DOHH2 (cell line): Measurements from ENCODE around the gene PRDM16.

Experiments
- H3F3A ChIP-seq: fragments of 200-600 bp; sonication (generic), shearing (Covaris generic); 2 replicates; pipeline ENCODE4 v1.6.0; 2016; ENCODE audit warnings: antibody characterized with exemption, mild to moderate bottlenecking; ENCODE audit not compliant: control insufficient read depth, insufficient read depth
- H3K27ac ChIP-seq: fragments of 200-600 bp; sonication (generic); 2 replicates; pipeline ENCODE4 v1.5.1; 2014; ENCODE audit warnings: low read depth, mild to moderate bottlenecking, low read length, moderate library complexity
- H3K27me3 ChIP-seq: fragments of 200-600 bp; sonication (generic); 2 replicates; pipeline ENCODE4 v1.6.1; 2014; ENCODE audit warnings: mild to moderate bottlenecking, low read length, mixed read lengths; ENCODE audit not compliant: control insufficient read depth
- H3K36me3 ChIP-seq: fragments of 200-600 bp; sonication (generic); 2 replicates; pipeline ENCODE4 v1.6.1; 2014; ENCODE audit warnings: mild to moderate bottlenecking, low read length, moderate library complexity, mixed read lengths; ENCODE audit not compliant: control insufficient read depth
- H3K4me1 ChIP-seq: fragments of 200-600 bp; sonication (generic); 2 replicates; pipeline ENCODE4 v1.6.1; 2014; ENCODE audit warnings: mild to moderate bottlenecking, low read length, mixed read lengths; ENCODE audit not compliant: control insufficient read depth
- H3K4me2 ChIP-seq: fragments of 200-600 bp; sonication (generic); 2 replicates; pipeline ENCODE4 v1.6.0; 2014; ENCODE audit warnings: mild to moderate bottlenecking, low read length, moderate library complexity
- H3K4me3 ChIP-seq: fragments of 200-600 bp; sonication (generic); 2 replicates; pipeline ENCODE4 v1.5.1; 2014; ENCODE audit warnings: mild to moderate bottlenecking, low read length, mixed read lengths
- H3K79me2 ChIP-seq: fragments of 200-600 bp; sonication (generic); 2 replicates; pipeline ENCODE4 v1.6.1; 2014; ENCODE audit warnings: mild to moderate bottlenecking, low read length, mixed read lengths; ENCODE audit not compliant: control insufficient read depth
- H3K9me2 ChIP-seq: fragments of 200-600 bp; sonication (generic); replicated peaks from 2 replicates; pipeline ENCODE4 v1.6.1; 2014; ENCODE audit warnings: mild to moderate bottlenecking, low read length, mixed read lengths; ENCODE audit not compliant: control insufficient read depth
- H3K9me3 ChIP-seq: fragments of 200-600 bp; sonication (generic); 2 replicates; pipeline ENCODE4 v1.6.1; 2014; ENCODE audit warnings: antibody characterized with exemption, low read length, mixed read lengths; ENCODE audit not compliant: control insufficient read depth, insufficient read depth
- H4K20me1 ChIP-seq: fragments of 200-600 bp; sonication (generic); 2 replicates; pipeline ENCODE4 v1.6.0; 2014; ENCODE audit warnings: low read depth, mild to moderate bottlenecking, antibody characterized with exemption, low read length, moderate library complexity; ENCODE audit not compliant: control insufficient read depth, insufficient read depth
- EZH2phosphoT487 ChIP-seq: fragments of 200-600 bp; sonication (generic); IDR thresholded peaks from 2 replicates; pipeline ENCODE4 v1.6.1; 2017; ENCODE audit warnings: borderline replicate concordance, mild to moderate bottlenecking, antibody characterized with exemption, low read length, moderate library complexity, mixed read lengths
- TF ChIP-seq, protein P1 (sequence below): fragments of 200-600 bp; sonication (generic); IDR thresholded peaks from one replicate; pipeline ENCODE4 v1.5.1; 2014; ENCODE audit warnings: antibody characterized with exemption, mild to moderate bottlenecking, low read depth, low read length; ENCODE audit not compliant: poor library complexity, severe bottlenecking

Gene PRDM16

DNA sequence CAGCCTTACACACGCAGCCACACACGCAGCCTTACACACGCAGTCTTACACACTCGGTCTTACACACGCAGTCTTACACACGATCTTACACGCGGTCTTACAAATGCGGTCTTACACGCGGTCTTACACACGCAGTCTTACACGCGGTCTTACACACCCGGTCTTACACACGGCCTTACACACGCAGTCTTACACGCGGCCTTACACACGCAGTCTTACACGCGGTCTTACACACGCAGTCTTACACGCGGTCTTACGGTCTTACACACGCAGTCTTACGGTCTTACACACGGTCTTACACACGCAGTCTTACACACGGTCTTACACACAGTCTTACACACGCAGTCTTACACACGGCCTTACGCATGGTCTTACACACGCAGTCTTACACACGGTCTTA lies 111.9 kb downstream of the PRDM16 start:
- no peaks in the 10 kb centered on the region for H4K20me1 ChIP-seq
- no peak for TF ChIP-seq EZH2phosphoT487
- TF ChIP-seq, protein P1, sequence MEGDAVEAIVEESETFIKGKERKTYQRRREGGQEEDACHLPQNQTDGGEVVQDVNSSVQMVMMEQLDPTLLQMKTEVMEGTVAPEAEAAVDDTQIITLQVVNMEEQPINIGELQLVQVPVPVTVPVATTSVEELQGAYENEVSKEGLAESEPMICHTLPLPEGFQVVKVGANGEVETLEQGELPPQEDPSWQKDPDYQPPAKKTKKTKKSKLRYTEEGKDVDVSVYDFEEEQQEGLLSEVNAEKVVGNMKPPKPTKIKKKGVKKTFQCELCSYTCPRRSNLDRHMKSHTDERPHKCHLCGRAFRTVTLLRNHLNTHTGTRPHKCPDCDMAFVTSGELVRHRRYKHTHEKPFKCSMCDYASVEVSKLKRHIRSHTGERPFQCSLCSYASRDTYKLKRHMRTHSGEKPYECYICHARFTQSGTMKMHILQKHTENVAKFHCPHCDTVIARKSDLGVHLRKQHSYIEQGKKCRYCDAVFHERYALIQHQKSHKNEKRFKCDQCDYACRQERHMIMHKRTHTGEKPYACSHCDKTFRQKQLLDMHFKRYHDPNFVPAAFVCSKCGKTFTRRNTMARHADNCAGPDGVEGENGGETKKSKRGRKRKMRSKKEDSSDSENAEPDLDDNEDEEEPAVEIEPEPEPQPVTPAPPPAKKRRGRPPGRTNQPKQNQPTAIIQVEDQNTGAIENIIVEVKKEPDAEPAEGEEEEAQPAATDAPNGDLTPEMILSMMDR: no peak
- H3K4me1 ChIP-seq: no peaks in the 10 kb centered on the region
- peaks cover 30% of the 10 kb centered on the region; the same call in 1 of the 2 replicates for H3K9me3 ChIP-seq
- no peaks in the 10 kb centered on the region for H3K27me3 ChIP-seq
- H3K9me2 ChIP-seq: no peaks in the 10 kb centered on the region
- H3K79me2 ChIP-seq: no peaks in the 10 kb centered on the region
- no peaks in the 10 kb centered on the region for H3K36me3 ChIP-seq
- peaks cover 6% of the 10 kb centered on the region; the same call in 1 of the 2 replicates for H3F3A ChIP-seq
- H3K4me2 ChIP-seq: no peak overlapping the region
- H3K27ac ChIP-seq: no peak overlapping the region
- no peak overlapping the region for H3K4me3 ChIP-seq

DNA sequence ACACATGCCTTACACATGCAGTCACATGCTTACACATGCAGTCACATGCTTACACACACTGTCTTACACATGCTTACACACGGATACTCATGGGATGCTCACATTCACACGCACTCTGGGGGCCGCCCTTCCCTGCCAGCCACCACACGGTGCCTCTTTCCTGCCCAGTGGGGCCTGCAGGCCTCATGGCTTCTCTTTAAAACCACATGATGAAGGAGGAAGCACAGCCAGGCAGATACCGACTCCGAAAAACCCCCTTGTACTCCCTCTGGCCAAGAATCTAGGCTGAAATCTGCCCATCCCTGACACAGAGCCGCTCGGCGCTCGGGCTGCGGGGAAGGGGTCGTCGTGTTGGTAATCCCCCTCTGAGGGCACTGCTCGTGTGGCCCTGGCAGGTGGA lies 113.0 kb downstream of the PRDM16 start:
- Histone ChIP-seq H3K9me3 (peaks cover 30% of the 10 kb centered on the region; the same call in 1 of the 2 replicates), H3K9me2 (no peaks in the 10 kb centered on the region), H3F3A (peaks cover 6% of the 10 kb centered on the region; the same call in 1 of the 2 replicates), H3K4me1 (no peaks in the 10 kb centered on the region), H4K20me1 (no peaks in the 10 kb centered on the region), H3K4me3 (no peak overlapping the region), H3K27ac (no peak overlapping the region), H3K79me2 (no peaks in the 10 kb centered on the region), H3K27me3 (no peaks in the 10 kb centered on the region), H3K4me2 (no peak overlapping the region), H3K36me3 (no peaks in the 10 kb centered on the region)
- TF ChIP-seq, protein P1: no peak
- no peak for TF ChIP-seq EZH2phosphoT487

DNA sequence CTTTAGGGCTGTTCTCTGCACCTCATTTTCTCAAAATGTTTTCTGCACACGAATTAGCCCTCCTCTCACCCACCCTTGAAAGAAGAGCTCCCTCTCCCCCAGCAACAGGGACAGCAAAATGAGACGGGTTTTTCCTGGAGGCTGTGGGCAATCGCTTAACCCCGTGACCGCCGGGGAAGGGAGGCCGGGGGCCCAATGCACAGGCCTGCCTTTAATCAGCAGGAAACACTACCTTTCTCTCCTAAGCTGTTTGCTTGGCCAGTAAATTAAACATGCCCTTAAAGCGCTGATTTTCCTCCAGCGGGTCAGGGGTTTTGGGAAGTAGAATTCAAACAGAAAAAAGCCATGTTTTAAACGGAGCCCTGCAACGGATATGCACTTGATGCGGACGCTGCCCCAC lies 114.4 kb downstream of the PRDM16 start:
- Histone ChIP-seq H3K27ac (no peak overlapping the region), H3K4me3 (no peak overlapping the region), H3F3A (peaks cover 6% of the 10 kb centered on the region; the same call in 1 of the 2 replicates), H3K4me1 (no peaks in the 10 kb centered on the region), H4K20me1 (no peaks in the 10 kb centered on the region), H3K79me2 (no peaks in the 10 kb centered on the region), H3K9me3 (peaks cover 30% of the 10 kb centered on the region; the same call in 1 of the 2 replicates), H3K36me3 (no peaks in the 10 kb centered on the region), H3K4me2 (no peak overlapping the region), H3K27me3 (no peaks in the 10 kb centered on the region), H3K9me2 (no peaks in the 10 kb centered on the region)
- TF ChIP-seq, protein P1: no peak
- TF ChIP-seq EZH2phosphoT487: no peak

DNA sequence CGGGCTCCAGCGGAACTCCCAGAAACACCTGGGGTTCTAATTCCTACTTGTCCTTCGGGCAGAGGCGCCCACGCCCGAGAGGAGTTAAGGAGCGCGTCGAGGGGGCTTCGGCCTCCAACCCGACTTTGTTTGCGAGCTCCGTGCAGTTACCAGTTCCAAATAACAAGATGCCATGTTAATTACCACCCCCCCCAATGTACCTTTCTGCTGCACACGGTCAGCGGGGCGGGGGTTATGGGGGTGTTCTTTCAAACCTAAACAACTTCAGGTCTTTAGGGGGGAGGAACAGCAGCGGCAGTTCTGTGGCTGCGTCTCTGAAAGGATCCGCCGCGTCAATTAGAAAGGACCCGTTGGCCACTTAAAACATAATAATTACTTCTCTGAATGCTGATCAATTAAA lies 114.8 kb downstream of the PRDM16 start:
- TF ChIP-seq EZH2phosphoT487: no peak
- TF ChIP-seq, protein P1: no peak
- no peak overlapping the region for H3K27ac ChIP-seq
- H3K4me1 ChIP-seq: no peaks in the 10 kb centered on the region
- no peaks in the 10 kb centered on the region for H3K79me2 ChIP-seq
- peaks cover 30% of the 10 kb centered on the region; the same call in 1 of the 2 replicates for H3K9me3 ChIP-seq
- H3K27me3 ChIP-seq: no peaks in the 10 kb centered on the region
- H3K9me2 ChIP-seq: no peaks in the 10 kb centered on the region
- peaks cover 6% of the 10 kb centered on the region; the same call in 1 of the 2 replicates for H3F3A ChIP-seq
- H3K36me3 ChIP-seq: no peaks in the 10 kb centered on the region
- H3K4me2 ChIP-seq: no peak overlapping the region
- no peak overlapping the region for H3K4me3 ChIP-seq
- no peaks in the 10 kb centered on the region for H4K20me1 ChIP-seq
